CD4-positive, CD25-positive, alpha-beta regulatory T cell (primary cell): ENCODE results near the gene GTF3C4. TPM values are rescaled to one million over a fixed set of nuclear protein-coding genes. Genes with fewer than 3 reads are reported as not detected.

Source experiments
- ATAC-seq, 2 donors: fragments of 150-1000 bp; cut with Tn5 transposase; one replicate each; pipeline ENCODE4 v1.10.0; 2021; ENCODE audit warnings: low read depth in 2 of 2, moderate number of reproducible peaks in 2 of 2, moderate library complexity in 1 of 2
- DNase-seq, 3 donors: peaks; one replicate each; pipeline versions ENCODE4 v3.0.0 to v3.0.0-alpha.2; 2012 to 2022; ENCODE audit warnings: mixed read lengths in 1 of 3
- H3K27ac ChIP-seq: one replicate; pipeline ENCODE4 v1.7.0; 2013; ENCODE audit warnings: mild to moderate bottlenecking, low read length; ENCODE audit not compliant: insufficient read depth, poor library complexity, severe bottlenecking
- H3K27me3 ChIP-seq: one replicate; pipeline ENCODE4 v1.7.0; 2013; ENCODE audit warnings: low read length; ENCODE audit not compliant: control insufficient read depth, insufficient read depth
- H3K36me3 ChIP-seq: one replicate; pipeline ENCODE4 v1.7.0; 2013; ENCODE audit warnings: mild to moderate bottlenecking, low read length, moderate library complexity; ENCODE audit not compliant: control insufficient read depth, insufficient read depth
- H3K4me1 ChIP-seq: 2 replicates; pipeline ENCODE4 v1.7.0; 2013; ENCODE audit warnings: mild to moderate bottlenecking, low read length; ENCODE audit not compliant: insufficient read depth, control insufficient read depth, poor library complexity, severe bottlenecking
- H3K4me3 ChIP-seq: one replicate; pipeline ENCODE4 v1.7.0; 2013; ENCODE audit warnings: low read depth, mild to moderate bottlenecking, low read length, moderate library complexity
- H3K9me3 ChIP-seq, 2 experiments: 1 replicate in 1 of 2; 2 replicates in 1 of 2; pipeline ENCODE4 v1.7.0; 2013; ENCODE audit warnings: low read length in 2 of 2, mild to moderate bottlenecking in 1 of 2, moderate library complexity in 1 of 2; ENCODE audit not compliant: control insufficient read depth in 2 of 2
- H3K27ac Mint-ChIP-seq, 3 donors: one replicate each; pipeline ENCODE4 v1.8.0; 2020 to 2022; ENCODE audit warnings: mild to moderate bottlenecking in 3 of 3, mixed read lengths in 3 of 3, moderate library complexity in 2 of 3
- H3K27me3 Mint-ChIP-seq: one replicate; pipeline ENCODE4 v1.8.0; 2022; ENCODE audit warnings: mild to moderate bottlenecking, mixed read lengths
- H3K36me3 Mint-ChIP-seq: one replicate; pipeline ENCODE4 v1.8.0; 2020; ENCODE audit warnings: mixed read lengths
- H3K4me1 Mint-ChIP-seq, 4 donors: one replicate each; pipeline ENCODE4 v1.8.0; 2020 to 2022; ENCODE audit warnings: mixed read lengths in 4 of 4, mild to moderate bottlenecking in 1 of 4
- H3K4me3 Mint-ChIP-seq, 4 donors: one replicate each; pipeline ENCODE4 v1.8.0; 2020 to 2022; ENCODE audit warnings: mild to moderate bottlenecking in 4 of 4, mixed read lengths in 4 of 4, moderate library complexity in 3 of 4
- H3K9me3 Mint-ChIP-seq, 7 donors: one replicate each; pipeline ENCODE4 v1.8.0; 2020 to 2022; ENCODE audit warnings: mixed read lengths in 7 of 7, mild to moderate bottlenecking in 3 of 7, moderate library complexity in 2 of 7
- polyA plus RNA-seq, 4 donors: library from polyadenylated mRNA; unstranded; fragments of 300-500 nt; fragmentation: Illumina TruSeq; gene quantifications; one replicate each; pipeline ENCODE4 v1.2.3, GENCODE V29; 2021
- total RNA-seq: library from RNA; stranded (reverse); gene quantifications from one replicate; pipeline ENCODE4 v1.2.3, GENCODE V29; 2022

The GTF3C4 gene
- total and polyA plus RNA-seq, 5 donors from 2014 or later = 2.8 to 10.2 (median 3.7) TPM

GRCh38 chr9:132648283-132648682 is 22.0 kb upstream of the GTF3C4 start:
- Histone ChIP-seq H3K27me3 (no peaks in the 10 kb centered on the region), H3K9me3 (no peaks in the 10 kb centered on the region), H3K4me3 (no peak overlapping the region), H3K4me1 (no peaks in the 10 kb centered on the region), H3K27ac (no peak overlapping the region), H3K36me3 (peaks cover 62% of the 10 kb centered on the region)
- Mint-ChIP-seq H3K27ac (no peak overlapping the region), H3K9me3 (no peaks in the 10 kb centered on the region), H3K4me1 (no peaks in the 10 kb centered on the region), H3K36me3 (peaks cover 61% of the 10 kb centered on the region), H3K27me3 (no peaks in the 10 kb centered on the region), H3K4me3 (no peak overlapping the region)
- no peak for DNase-seq
- no peak for ATAC-seq

GRCh38 chr9:132648685-132649084 is 21.6 kb upstream of the GTF3C4 start:
- H3K27ac ChIP-seq = no peak overlapping the region
- DNase-seq (no peak), ATAC-seq (no peak)
- H3K27me3 ChIP-seq = no peaks in the 10 kb centered on the region
- no peaks in the 10 kb centered on the region for H3K27me3 Mint-ChIP-seq
- no peaks in the 10 kb centered on the region for H3K9me3 ChIP-seq
- no peaks in the 10 kb centered on the region for H3K9me3 Mint-ChIP-seq
- peaks cover 62% of the 10 kb centered on the region for H3K36me3 ChIP-seq
- peaks cover 0 to under 1% (median 0%) of the 10 kb centered on the region in 4 donors for H3K4me1 Mint-ChIP-seq
- H3K4me3 Mint-ChIP-seq = no peak overlapping the region
- no peak overlapping the region for H3K4me3 ChIP-seq
- no peaks in the 10 kb centered on the region for H3K4me1 ChIP-seq
- H3K36me3 Mint-ChIP-seq = peaks cover 57% of the 10 kb centered on the region
- H3K27ac Mint-ChIP-seq = no peak overlapping the region

- DNase-seq (peak in 1 of 3 donors; percentile 33), ATAC-seq (no peak)
- H3K9me3 ChIP-seq = no peaks in the 10 kb centered on the region
- Mint-ChIP-seq H3K9me3 (no peaks in the 10 kb centered on the region), H3K4me3 (no peak overlapping the region), H3K27me3 (no peaks in the 10 kb centered on the region), H3K4me1 (peaks cover 0 to 4% (median 4%) of the 10 kb centered on the region in 4 donors), H3K36me3 (peaks cover 52% of the 10 kb centered on the region), H3K27ac (no peak overlapping the region)
- H3K27me3 ChIP-seq = no peaks in the 10 kb centered on the region
- no peak overlapping the region for H3K4me3 ChIP-seq
- no peak overlapping the region for H3K27ac ChIP-seq
- H3K4me1 ChIP-seq = no peaks in the 10 kb centered on the region
- H3K36me3 ChIP-seq = peaks cover 48% of the 10 kb centered on the region
These were observed 19.0 kb upstream of the GTF3C4 start for GRCh38 chr9:132651259-132651658.

- peaks cover 55% of the 10 kb centered on the region for H3K36me3 ChIP-seq
- H3K36me3 Mint-ChIP-seq = peaks cover 45% of the 10 kb centered on the region
These were observed 14.0 kb upstream of the GTF3C4 start for GRCh38 chr9:132656299-132656698.

GRCh38 chr9:132662152-132662945 is 7.9 kb upstream of the GTF3C4 start:
- DNase-seq = no peak
- no peak for ATAC-seq
- H3K4me1 Mint-ChIP-seq = peaks cover 0 to 16% (median 2%) of the 10 kb centered on the region in 4 donors
- H3K9me3 ChIP-seq = no peaks in the 10 kb centered on the region
- H3K36me3 ChIP-seq = peaks cover 50% of the 10 kb centered on the region
- no peak overlapping the region for H3K4me3 Mint-ChIP-seq
- peaks cover 29% of the 10 kb centered on the region for H3K36me3 Mint-ChIP-seq
- no peaks in the 10 kb centered on the region for H3K27me3 Mint-ChIP-seq
- H3K4me1 ChIP-seq = no peaks in the 10 kb centered on the region
- no peak overlapping the region for H3K4me3 ChIP-seq
- H3K27ac Mint-ChIP-seq = no peak overlapping the region
- H3K9me3 Mint-ChIP-seq = no peaks in the 10 kb centered on the region
- no peak overlapping the region for H3K27ac ChIP-seq
- H3K27me3 ChIP-seq = no peaks in the 10 kb centered on the region

More at GRCh38 chr9:132656299-132656698, 14.0 kb upstream of the GTF3C4 start:
- no peaks in the 10 kb centered on the region for H3K9me3 ChIP-seq
- H3K4me3 Mint-ChIP-seq = no peak overlapping the region
- no peaks in the 10 kb centered on the region for H3K27me3 Mint-ChIP-seq
- no peaks in the 10 kb centered on the region for H3K9me3 Mint-ChIP-seq
- H3K27ac Mint-ChIP-seq = peak overlapping the region in 1 of 3 donors; percentile 50
- no peak overlapping the region for H3K4me3 ChIP-seq
- H3K4me1 Mint-ChIP-seq = peaks cover 0 to 4% (median 4%) of the 10 kb centered on the region in 4 donors
- H3K27me3 ChIP-seq = no peaks in the 10 kb centered on the region
- DNase-seq = no peak
- ATAC-seq = no peak
- no peak overlapping the region for H3K27ac ChIP-seq
- H3K4me1 ChIP-seq = no peaks in the 10 kb centered on the region

- Mint-ChIP-seq H3K4me1 (peaks cover 5 to 24% (median 10%) of the 10 kb centered on the region in 4 donors), H3K9me3 (no peaks in the 10 kb centered on the region), H3K27me3 (no peaks in the 10 kb centered on the region), H3K27ac (no peak overlapping the region), H3K36me3 (peaks cover 35% of the 10 kb centered on the region), H3K4me3 (no peak overlapping the region)
- Histone ChIP-seq H3K4me1 (no peaks in the 10 kb centered on the region), H3K27ac (no peak overlapping the region), H3K4me3 (no peak overlapping the region), H3K27me3 (no peaks in the 10 kb centered on the region), H3K9me3 (no peaks in the 10 kb centered on the region), H3K36me3 (peaks cover 43% of the 10 kb centered on the region)
- no peak for DNase-seq
- ATAC-seq = no peak
These were observed 7.1 kb upstream of the GTF3C4 start for GRCh38 chr9:132663117-132663516.

- H3K9me3 ChIP-seq = no peaks in the 10 kb centered on the region
- no peak overlapping the region for H3K4me3 ChIP-seq
- Mint-ChIP-seq H3K4me1 (peaks cover 8 to 31% (median 11%) of the 10 kb centered on the region in 4 donors), H3K27ac (no peak overlapping the region), H3K27me3 (no peaks in the 10 kb centered on the region), H3K4me3 (no peak overlapping the region), H3K9me3 (no peaks in the 10 kb centered on the region), H3K36me3 (peaks cover 30% of the 10 kb centered on the region)
- H3K27ac ChIP-seq = no peak overlapping the region
- peaks cover 35% of the 10 kb centered on the region for H3K36me3 ChIP-seq
- no peaks in the 10 kb centered on the region for H3K27me3 ChIP-seq
- DNase-seq (no peak), ATAC-seq (no peak)
- H3K4me1 ChIP-seq = no peaks in the 10 kb centered on the region
These were observed 6.4 kb upstream of the GTF3C4 start for GRCh38 chr9:132663851-132664250.

GRCh38 chr9:132669319-132669697 is 956 bp upstream of the GTF3C4 start:
- peaks cover 42% of the 10 kb centered on the region for H3K4me1 ChIP-seq
- no peaks in the 10 kb centered on the region for H3K9me3 ChIP-seq
- DNase-seq (no peak), ATAC-seq (no peak)
- H3K27ac Mint-ChIP-seq = peak overlapping the region; percentile 93 to 97 (median 94)
- no peaks in the 10 kb centered on the region for H3K9me3 Mint-ChIP-seq
- peak overlapping the region; percentile 90 to 95 (median 94) for H3K4me3 Mint-ChIP-seq
- H3K36me3 ChIP-seq = no peaks in the 10 kb centered on the region
- peak overlapping the region; percentile 97 for H3K27ac ChIP-seq
- no peaks in the 10 kb centered on the region for H3K27me3 ChIP-seq
- H3K36me3 Mint-ChIP-seq = peaks cover 6% of the 10 kb centered on the region
- peaks cover 25 to 64% (median 39%) of the 10 kb centered on the region in 4 donors for H3K4me1 Mint-ChIP-seq
- peak overlapping the region; percentile 87 for H3K4me3 ChIP-seq
- H3K27me3 Mint-ChIP-seq = no peaks in the 10 kb centered on the region
